Ovary (tissue), 3 donors: ENCODE data around the gene PRIMA1.

Source experiments
- CTCF ChIP-seq, 3 donors: fragments of 450-650 bp in 2 of 3; fragments of 200-600 bp in 1 of 3; IDR thresholded peaks; one replicate each; pipeline versions ENCODE4 v1.5.1 to v1.8.0; 2016 to 2022; ENCODE audit warnings: antibody characterized with exemption in 3 of 3, mild to moderate bottlenecking in 1 of 3
- EP300 ChIP-seq: sonication (generic); formaldehyde crosslinking; IDR thresholded peaks from one replicate; pipeline ENCODE4 v1.6.1; 2017; ENCODE audit warnings: antibody characterized with exemption
- POLR2A ChIP-seq: fragments of 450-650 bp; IDR thresholded peaks from one replicate; pipeline ENCODE4 v1.6.1; 2017; ENCODE audit warnings: antibody characterized with exemption, mild to moderate bottlenecking, moderate library complexity
- donor health status: DM: no; HTN: no; CAD: no.

GRCh38 chr14:93685121-93685895 is 103.0 kb downstream of the PRIMA1 start:
- TF ChIP-seq CTCF (IDR thresholded peaks at IDR 0.05) (no peak), EP300 (no peak), POLR2A (no peak)
